Lower leg skin (tissue), 4 donors: ENCODE measurements around the gene CCDC102A. TPM values are rescaled to one million over a fixed set of nuclear protein-coding genes. Genes with fewer than 3 reads are reported as not detected.

Experiments used
- DNase-seq, 2 donors: peaks; one replicate each; pipeline ENCODE4 v3.0.0-alpha.2; 2019; ENCODE audit warnings: low spot score in 2 of 2
- H3K4me3 ChIP-seq: fragments of 200-600 bp; sonication (generic); 2 replicates; pipeline ENCODE4 v1.5.1; 2017; ENCODE audit warnings: mild to moderate bottlenecking, low read depth; ENCODE audit not compliant: poor library complexity, severe bottlenecking
- POLR2A ChIP-seq, 2 donors: fragments of 450-650 bp; IDR thresholded peaks; one replicate each; pipeline ENCODE4 v1.6.1; 2016 to 2017; ENCODE audit warnings: antibody characterized with exemption in 2 of 2, mild to moderate bottlenecking in 1 of 2, moderate library complexity in 1 of 2
- WGBS, 2 donors: methylation state at CpG; one replicate each; pipeline ENCODE4 v1.1.5; 2018; 5-methylcytosine and 5-hydroxymethylcytosine counted together
- intact Hi-C: fragments of 100-400 bp; cut with DNase I; formaldehyde crosslinking; loops from one replicate; pipeline ENCODE4 v1.15.0; 2023; ENCODE audit warnings: low total_unique reads
- total RNA-seq, 4 donors: library from RNA; depleted of rRNA; stranded (reverse); fragments of >200 nt; gene quantifications; one replicate each; pipeline ENCODE4 v1.1.0, GENCODE V29; 2016
- TF ChIP-seq, protein P1 (sequence below), 3 donors: fragments of 450-650 bp; IDR thresholded peaks; one replicate each; pipeline ENCODE4 v1.5.1; 2016; ENCODE audit warnings: antibody characterized with exemption in 3 of 3, mild to moderate bottlenecking in 3 of 3, moderate library complexity in 2 of 3

CCDC102A gene
- total RNA-seq, 4 donors from 2014 or later = 13.7 to 18.9 (median 16.4) TPM

DNA sequence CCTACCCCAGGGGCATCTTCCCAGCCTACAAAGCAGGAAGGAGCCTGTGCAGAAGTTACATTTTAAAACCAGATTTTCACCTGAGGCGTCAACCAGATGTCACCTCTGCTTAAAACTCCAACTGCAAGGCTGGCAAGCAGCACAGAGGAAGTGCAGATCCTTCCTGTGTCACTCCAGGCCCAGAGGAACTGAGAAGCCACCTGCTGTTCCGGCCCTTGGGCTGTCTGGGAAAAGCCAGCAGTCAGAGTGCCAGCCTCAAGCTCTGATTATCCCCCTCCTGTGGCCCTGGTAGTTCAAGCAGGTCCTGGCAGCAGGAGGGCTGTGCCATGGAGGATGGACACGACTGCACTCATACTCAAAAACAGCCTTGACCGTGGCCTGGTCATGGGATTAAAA is 63.7 kb downstream of the CCDC102A start:
- intact Hi-C loops = no loop called here

DNA sequence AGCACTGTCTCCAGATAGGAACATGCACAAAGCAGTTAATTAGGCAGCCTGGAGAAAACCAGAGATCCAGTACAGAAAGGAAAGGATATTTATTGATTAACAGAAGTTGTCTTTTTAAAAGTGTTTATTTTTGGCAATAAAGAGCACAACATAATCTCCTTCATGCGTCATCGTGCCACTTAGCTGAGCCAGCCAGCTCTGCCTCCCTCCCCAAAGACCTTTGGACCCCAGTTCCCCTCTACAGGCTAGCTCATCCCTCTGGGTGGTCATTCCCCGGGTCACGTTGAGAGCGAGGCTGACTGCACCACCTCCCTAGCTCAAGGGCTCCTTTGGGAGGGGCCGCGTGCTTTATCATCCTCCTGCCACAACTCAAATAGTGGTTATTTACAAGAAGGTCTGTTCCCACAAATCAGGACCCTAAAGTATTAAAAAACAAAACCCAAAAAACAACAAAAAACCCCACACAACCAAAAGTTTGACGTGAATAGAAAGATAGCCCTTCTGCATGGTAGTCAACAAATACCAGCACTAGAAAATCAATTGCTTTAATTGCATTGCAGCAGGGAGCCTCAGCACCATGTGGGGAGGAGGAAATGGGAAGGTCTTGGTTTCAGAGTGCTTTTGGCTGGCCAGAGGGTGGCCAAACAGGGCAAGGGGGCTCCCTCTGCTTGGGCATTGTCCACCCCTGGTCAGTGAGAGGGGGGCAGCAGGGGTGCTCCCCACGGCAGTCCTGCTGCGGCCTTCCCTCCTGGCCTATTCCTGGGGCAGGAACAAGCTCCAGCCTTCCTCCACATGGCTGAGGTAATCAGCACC is 64.3 kb downstream of the CCDC102A start:
- WGBS, 2 donors = 57 to 60% methylated on average over 9 to 10 of the region's 10 CpGs
- peak in 1 of 2 donors; percentile 49 for DNase-seq
- no peak overlapping the region for H3K4me3 ChIP-seq
- intact Hi-C loops = no loop called here
- TF ChIP-seq, protein P1, sequence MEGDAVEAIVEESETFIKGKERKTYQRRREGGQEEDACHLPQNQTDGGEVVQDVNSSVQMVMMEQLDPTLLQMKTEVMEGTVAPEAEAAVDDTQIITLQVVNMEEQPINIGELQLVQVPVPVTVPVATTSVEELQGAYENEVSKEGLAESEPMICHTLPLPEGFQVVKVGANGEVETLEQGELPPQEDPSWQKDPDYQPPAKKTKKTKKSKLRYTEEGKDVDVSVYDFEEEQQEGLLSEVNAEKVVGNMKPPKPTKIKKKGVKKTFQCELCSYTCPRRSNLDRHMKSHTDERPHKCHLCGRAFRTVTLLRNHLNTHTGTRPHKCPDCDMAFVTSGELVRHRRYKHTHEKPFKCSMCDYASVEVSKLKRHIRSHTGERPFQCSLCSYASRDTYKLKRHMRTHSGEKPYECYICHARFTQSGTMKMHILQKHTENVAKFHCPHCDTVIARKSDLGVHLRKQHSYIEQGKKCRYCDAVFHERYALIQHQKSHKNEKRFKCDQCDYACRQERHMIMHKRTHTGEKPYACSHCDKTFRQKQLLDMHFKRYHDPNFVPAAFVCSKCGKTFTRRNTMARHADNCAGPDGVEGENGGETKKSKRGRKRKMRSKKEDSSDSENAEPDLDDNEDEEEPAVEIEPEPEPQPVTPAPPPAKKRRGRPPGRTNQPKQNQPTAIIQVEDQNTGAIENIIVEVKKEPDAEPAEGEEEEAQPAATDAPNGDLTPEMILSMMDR (IDR thresholded peaks at IDR 0.05) = no peak
- no peak for TF ChIP-seq POLR2A (IDR thresholded peaks at IDR 0.05)

More for the DNA sequence above, 63.7 kb downstream of the CCDC102A start:
- H3K4me3 ChIP-seq = no peak overlapping the region
- DNase-seq = peak in 1 of 2 donors; percentile 81
- 40 to 52% methylated on average over 4 of the region's 4 CpGs for WGBS, 2 donors
- TF ChIP-seq, protein P1 (IDR thresholded peaks at IDR 0.05) = no peak
- no peak for TF ChIP-seq POLR2A (IDR thresholded peaks at IDR 0.05)

DNA sequence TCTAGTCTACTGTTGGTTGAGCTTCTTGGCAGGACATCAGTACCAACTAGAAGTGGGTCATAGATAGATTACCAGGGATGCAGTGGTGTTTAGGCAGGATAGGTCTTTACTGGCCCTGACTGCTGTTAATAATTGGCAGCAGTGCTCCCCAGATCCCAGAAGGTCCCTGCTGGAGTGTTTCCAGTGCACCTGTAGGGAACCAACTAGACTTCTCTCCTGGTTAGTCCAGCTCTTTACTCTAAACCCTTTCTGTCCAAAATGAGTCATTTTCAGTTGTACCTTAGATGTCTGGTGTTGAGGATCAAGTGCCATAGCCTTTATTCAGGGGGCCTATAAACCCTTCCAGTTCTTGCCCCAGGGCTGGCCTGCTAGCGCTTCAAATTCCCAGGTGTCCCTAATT is 65.2 kb downstream of the CCDC102A start:
- TF ChIP-seq, protein P1 (IDR thresholded peaks at IDR 0.05) = no peak
- no peak for TF ChIP-seq POLR2A (IDR thresholded peaks at IDR 0.05)
- intact Hi-C loops = no loop called here
- H3K4me3 ChIP-seq = no peak overlapping the region
- 89 to 96% methylated on average over 1 of the region's 1 CpG for WGBS, 2 donors
- peak in 1 of 2 donors; percentile 29 for DNase-seq

DNA sequence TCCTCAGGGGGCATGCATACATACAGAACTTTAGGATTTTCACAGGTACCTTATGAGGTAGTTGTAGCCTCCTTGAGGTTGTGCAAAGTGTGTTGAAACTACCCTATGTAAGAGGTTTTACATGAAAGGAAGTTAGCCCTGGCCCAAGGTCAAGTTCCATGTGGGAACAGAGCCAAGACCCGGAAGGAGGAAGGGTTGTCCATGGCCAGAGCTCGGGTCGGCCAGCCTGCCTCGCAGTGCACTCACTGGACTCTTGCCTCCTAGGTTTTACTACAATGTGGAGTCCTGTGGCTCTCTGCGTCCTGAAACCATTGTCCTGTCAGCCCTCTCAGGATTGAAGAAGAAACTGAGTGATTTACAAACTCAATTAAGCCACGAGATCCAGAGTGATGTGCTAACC is 65.7 kb downstream of the CCDC102A start:
- WGBS, 2 donors = 24 to 35% methylated on average over 6 of the region's 6 CpGs
- TF ChIP-seq, protein P1 (IDR thresholded peaks at IDR 0.05) = no peak
- TF ChIP-seq POLR2A (IDR thresholded peaks at IDR 0.05) = no peak
- intact Hi-C loops = no loop called here
- peak in 1 of 2 donors; percentile 88 for DNase-seq
- no peak overlapping the region for H3K4me3 ChIP-seq

DNA sequence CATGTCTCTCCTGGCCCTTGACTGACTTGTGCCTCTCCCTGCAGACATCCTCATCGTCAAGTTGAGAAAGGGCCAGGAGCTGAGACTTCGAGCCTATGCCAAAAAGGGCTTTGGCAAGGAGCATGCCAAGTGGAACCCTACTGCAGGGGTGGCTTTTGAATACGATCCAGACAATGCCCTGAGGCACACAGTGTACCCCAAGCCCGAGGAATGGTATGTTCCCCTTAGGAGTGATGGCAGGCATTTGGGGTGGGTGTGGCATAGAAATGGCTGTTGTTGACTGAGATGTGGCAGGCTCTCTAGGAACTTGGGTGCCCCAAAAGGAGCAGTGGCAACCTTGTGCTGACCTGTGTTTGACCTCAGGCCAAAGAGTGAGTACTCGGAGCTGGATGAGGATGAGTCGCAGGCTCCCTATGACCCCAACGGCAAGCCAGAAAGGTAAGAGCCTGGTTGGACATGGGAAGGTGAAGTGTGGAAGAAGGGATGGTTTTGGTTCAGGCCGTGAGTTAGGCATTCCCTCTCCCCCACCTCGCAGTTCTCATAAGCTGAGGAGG is 66.4 kb downstream of the CCDC102A start:
- TF ChIP-seq, protein P1 (IDR thresholded peaks at IDR 0.05) = no peak
- no peak for TF ChIP-seq POLR2A (IDR thresholded peaks at IDR 0.05)
- no peak overlapping the region for H3K4me3 ChIP-seq
- intact Hi-C loops = no loop called here
- peak in 1 of 2 donors; percentile 62 for DNase-seq
- WGBS, 2 donors = 58 to 61% methylated on average over 9 of the region's 9 CpGs
